Omental fat pad (tissue), 4 donors: ENCODE results near the gene TMEM243. TPM values are rescaled to one million over a fixed set of nuclear protein-coding genes. Genes with fewer than 3 reads are reported as not detected.

Experiments
- ATAC-seq: fragments of 150-250 bp; one replicate; pipeline ENCODE4 v1.9.1; 2016; ENCODE audit warnings: mild to moderate bottlenecking, moderate library complexity; ENCODE audit not compliant: low FRiP score
- DNase-seq: peaks from one replicate; pipeline ENCODE4 v3.0.0-alpha.2; 2019; ENCODE audit warnings: low spot score
- CTCF ChIP-seq, 3 donors: fragments of 450-650 bp; IDR thresholded peaks; one replicate each; pipeline ENCODE4 v1.5.1; 2016 to 2017; ENCODE audit warnings: antibody characterized with exemption in 3 of 3, mild to moderate bottlenecking in 3 of 3, moderate library complexity in 2 of 3
- total RNA-seq, 4 donors: library from RNA; depleted of rRNA; stranded (reverse); fragments of >200 nt; gene quantifications; one replicate each; pipeline ENCODE4 v1.1.0, GENCODE V29; 2016

Gene TMEM243
- total RNA-seq, 4 donors from 2014 or later, result 27.4 to 58.6 (median 37.5) TPM

- ATAC-seq, result peak; percentile 43
- DNase-seq, result peak; percentile 39
- TF ChIP-seq CTCF (IDR thresholded peaks at IDR 0.05), result no peak
Measured at GRCh38 chr7:87218796-87219544, 562 bp downstream of the TMEM243 start.

DNA sequence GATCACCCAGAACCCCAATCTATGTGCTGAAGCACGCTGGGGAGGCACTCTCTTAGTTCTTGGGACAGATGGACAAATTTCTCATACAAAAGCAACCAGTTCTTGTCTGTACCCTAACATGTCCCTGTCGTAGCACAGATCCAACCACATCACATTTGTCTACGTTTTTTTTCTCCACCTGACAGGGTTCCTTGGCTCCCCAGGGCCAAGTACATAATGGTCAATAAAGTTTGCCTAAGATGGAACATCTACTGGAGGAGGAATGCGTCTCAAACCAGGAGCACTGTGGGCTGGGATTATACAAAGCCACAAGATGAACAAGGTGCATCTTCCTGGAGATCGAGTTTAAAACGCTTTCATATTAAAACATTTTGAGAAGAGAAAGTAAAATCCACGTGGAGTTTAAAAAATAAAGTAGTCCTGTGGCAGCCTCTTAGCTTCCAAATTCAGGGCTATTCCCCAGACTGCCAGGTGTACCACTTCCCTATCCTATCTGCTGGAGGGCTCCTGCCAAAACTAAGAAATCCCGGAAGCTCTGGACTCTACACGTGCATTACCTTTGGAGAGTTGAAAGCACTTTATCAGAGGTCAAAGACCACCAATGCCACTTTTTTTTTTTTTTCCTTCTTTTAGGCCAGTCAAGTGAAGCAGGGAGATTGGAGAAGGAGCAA, 1.4 kb downstream of the TMEM243 start:
- ATAC-seq (no peak), DNase-seq (no peak)
- TF ChIP-seq CTCF (IDR thresholded peaks at IDR 0.05), result no peak

- DNase-seq, result no peak
- no peak for ATAC-seq
- TF ChIP-seq CTCF (IDR thresholded peaks at IDR 0.05), result no peak
Measured at GRCh38 chr7:87216701-87217508, 2.6 kb downstream of the TMEM243 start.

DNA sequence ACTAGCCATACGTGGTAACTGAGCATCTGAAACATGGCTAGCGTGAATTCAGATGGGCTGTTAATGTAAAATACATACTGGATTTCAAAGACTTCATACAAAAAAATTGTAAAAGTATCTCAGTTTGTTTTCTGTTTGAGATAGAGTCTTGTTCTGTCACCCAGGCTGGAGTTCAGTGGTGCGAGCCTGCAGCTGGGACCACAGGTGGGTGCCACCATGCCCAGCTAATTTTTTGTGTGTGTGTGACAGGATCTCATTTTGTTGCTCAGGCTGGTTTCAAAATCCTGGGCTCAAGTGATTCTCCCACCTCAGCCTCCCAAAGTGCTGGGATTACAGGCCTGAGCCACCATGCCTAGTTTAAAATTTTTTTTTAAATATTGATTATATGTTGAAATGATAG, 4.5 kb downstream of the TMEM243 start:
- ATAC-seq, result no peak
- no peak for TF ChIP-seq CTCF (IDR thresholded peaks at IDR 0.05)
- no peak for DNase-seq

- no peak for DNase-seq
- ATAC-seq, result no peak
- TF ChIP-seq CTCF (IDR thresholded peaks at IDR 0.05), result no peak
Measured at GRCh38 chr7:87213811-87214210, 5.7 kb downstream of the TMEM243 start.

- DNase-seq (no peak), ATAC-seq (no peak)
- TF ChIP-seq CTCF (IDR thresholded peaks at IDR 0.05), result no peak
Measured at GRCh38 chr7:87213252-87213651, 6.3 kb downstream of the TMEM243 start.
